Measurements from ENCODE around the gene CDIPT.
"Not testable (repeated sequence)": the region's sequence is repeated elsewhere in the genome, so short reads cannot be mapped to it uniquely, and the experiment has no call there.

CDIPT gene

GRCh38 chr16:29896841-29897240 lies 33.8 kb upstream of the CDIPT start:
- no peak for DNase-seq (ENCODE audit: low read depth)

- DNase-seq (ENCODE audit: low read depth): no peak
Observed at GRCh38 chr16:29894352-29894751, 31.3 kb upstream of the CDIPT start.

- no peak for DNase-seq (ENCODE audit: low read depth)
Observed at GRCh38 chr16:29893553-29893952, 30.5 kb upstream of the CDIPT start.

GRCh38 chr16:29892458-29892813 lies 29.4 kb upstream of the CDIPT start:
- no peak for DNase-seq (ENCODE audit: low read depth)

GRCh38 chr16:29891525-29892457 lies 28.8 kb upstream of the CDIPT start:
- no peak for DNase-seq (ENCODE audit: low read depth)

- not testable (repeated sequence) for DNase-seq (ENCODE audit: low read depth)
Observed at GRCh38 chr16:29889372-29889771, 26.3 kb upstream of the CDIPT start.

GRCh38 chr16:29883987-29884386 lies 21.0 kb upstream of the CDIPT start:
- DNase-seq (ENCODE audit: low read depth): no peak

GRCh38 chr16:29881050-29881449 lies 18.0 kb upstream of the CDIPT start:
- no peak for DNase-seq (ENCODE audit: low read depth)

- no peak for DNase-seq (ENCODE audit: low read depth)
Observed at GRCh38 chr16:29878172-29878571, 15.1 kb upstream of the CDIPT start.

- DNase-seq (ENCODE audit: low read depth): no peak
Observed at GRCh38 chr16:29877266-29877961, 14.4 kb upstream of the CDIPT start.

- DNase-seq (ENCODE audit: low read depth): peak; percentile 18
Observed at GRCh38 chr16:29876594-29877249, 13.7 kb upstream of the CDIPT start.

GRCh38 chr16:29876217-29876593 lies 13.2 kb upstream of the CDIPT start:
- no peak for DNase-seq (ENCODE audit: low read depth)

- no peak for DNase-seq (ENCODE audit: low read depth)
Observed at GRCh38 chr16:29875206-29875605, 12.2 kb upstream of the CDIPT start.

GRCh38 chr16:29873319-29873718 lies 10.3 kb upstream of the CDIPT start:
- DNase-seq (ENCODE audit: low read depth): no peak

- DNase-seq (ENCODE audit: low read depth): no peak
Observed at GRCh38 chr16:29871822-29872546, 9.0 kb upstream of the CDIPT start.

GRCh38 chr16:29869067-29869466 lies 6.0 kb upstream of the CDIPT start:
- DNase-seq (ENCODE audit: low read depth): not testable (repeated sequence)

- no peak for DNase-seq (ENCODE audit: low read depth)
Observed at GRCh38 chr16:29868396-29869009, 5.5 kb upstream of the CDIPT start.

- no peak for DNase-seq (ENCODE audit: low read depth)
Observed at GRCh38 chr16:29864205-29864604, 1.2 kb upstream of the CDIPT start.

GRCh38 chr16:29863669-29863984 lies 601 bp upstream of the CDIPT start:
- DNase-seq (ENCODE audit: low read depth): no peak

GRCh38 chr16:29862383-29862883 lies 593 bp downstream of the CDIPT start:
- DNase-seq (ENCODE audit: low read depth): no peak

GRCh38 chr16:29860218-29860617 lies 2.8 kb downstream of the CDIPT start:
- no peak for DNase-seq (ENCODE audit: low read depth)

GRCh38 chr16:29858974-29859373 lies 4.1 kb downstream of the CDIPT start:
- DNase-seq (ENCODE audit: low read depth): no peak
